GM18520 (cell line): ENCODE data around the gene FBXL13.
"Not testable (repeated sequence)": the region's sequence is repeated elsewhere in the genome, so short reads cannot be mapped to it uniquely, and the experiment has no call there.

Experiments used
- ATAC-seq: cut with Tn5 transposase; IDR thresholded peaks from one replicate; pipeline ENCODE4 v1.9.1; 2021; ENCODE audit not compliant: unreplicated experiment

FBXL13 gene

GRCh38 chr7:102866535-102867215 is 207.9 kb downstream of the FBXL13 start:
- ATAC-seq: no peak

GRCh38 chr7:102864958-102865357 is 209.6 kb downstream of the FBXL13 start:
- ATAC-seq: no peak

GRCh38 chr7:102860351-102860811 is 214.2 kb downstream of the FBXL13 start:
- no peak for ATAC-seq

- ATAC-seq: no peak
Observed at GRCh38 chr7:102859799-102860125, 214.8 kb downstream of the FBXL13 start.

- ATAC-seq: no peak
Observed at GRCh38 chr7:102859084-102859798, 215.4 kb downstream of the FBXL13 start.

GRCh38 chr7:102856036-102856435 is 218.6 kb downstream of the FBXL13 start:
- no peak for ATAC-seq

GRCh38 chr7:102849538-102849937 is 225.1 kb downstream of the FBXL13 start:
- no peak for ATAC-seq

- ATAC-seq: no peak
Observed at GRCh38 chr7:102849079-102849478, 225.5 kb downstream of the FBXL13 start.

GRCh38 chr7:102845346-102845745 is 229.2 kb downstream of the FBXL13 start:
- ATAC-seq: no peak

GRCh38 chr7:102843850-102844249 is 230.7 kb downstream of the FBXL13 start:
- peak; percentile 66 for ATAC-seq

- no peak for ATAC-seq
Observed at GRCh38 chr7:102842284-102842683, 232.3 kb downstream of the FBXL13 start.

GRCh38 chr7:102841290-102841689 is 233.3 kb downstream of the FBXL13 start:
- no peak for ATAC-seq

GRCh38 chr7:102840404-102840803 is 234.2 kb downstream of the FBXL13 start:
- ATAC-seq: no peak

- not testable (repeated sequence) for ATAC-seq
Observed at GRCh38 chr7:102838572-102839101, 236.0 kb downstream of the FBXL13 start.

GRCh38 chr7:102837802-102838201 is 236.8 kb downstream of the FBXL13 start:
- ATAC-seq: no peak

- ATAC-seq: no peak
Observed at GRCh38 chr7:102836977-102837376, 237.6 kb downstream of the FBXL13 start.

- ATAC-seq: no peak
Observed at GRCh38 chr7:102836191-102836919, 238.2 kb downstream of the FBXL13 start.

- peak; percentile 82 for ATAC-seq
Observed at GRCh38 chr7:102834999-102835398, 239.6 kb downstream of the FBXL13 start.

GRCh38 chr7:102834466-102834865 is 240.1 kb downstream of the FBXL13 start:
- no peak for ATAC-seq

- no peak for ATAC-seq
Observed at GRCh38 chr7:102833343-102833742, 241.3 kb downstream of the FBXL13 start.

- no peak for ATAC-seq
Observed at GRCh38 chr7:102832674-102833073, 241.9 kb downstream of the FBXL13 start.

- ATAC-seq: no peak
Observed at GRCh38 chr7:102830197-102830596, 244.4 kb downstream of the FBXL13 start.
